Frontal cortex (tissue), 4 donors: ENCODE data around the gene CDK5. TPM values are rescaled to one million over a fixed set of nuclear protein-coding genes. Genes with fewer than 3 reads are reported as not detected.
A peak's percentile ranks its signal among the peaks of the same experiment; 100 is the strongest.
"Not testable (repeated sequence)": the region's sequence is repeated elsewhere in the genome, so short reads cannot be mapped to it uniquely, and the experiment has no call there.

Experiments used
- DNase-seq, 2 donors: peaks; one replicate each; pipeline ENCODE4 v3.0.0; 2012; ENCODE audit warnings: low spot score in 2 of 2
- FAIRE-seq: peaks from 2 replicates; lab custom pipeline; 2012; peaks lifted over from hg19 to GRCh38; lab: Jason Lieb, UNC
- total RNA-seq: library from RNA; depleted of rRNA; stranded (reverse); fragments of >200 nt; gene quantifications from one replicate; pipeline ENCODE4 v1.2.3, GENCODE V29; 2014
- donor health status: control.
- donor health status: control.
- donor health status: control.

CDK5 gene
- total RNA-seq, 1 donor from 2014 or later: 47.7 TPM

GRCh38 chr7:151020231-151020630 lies 37.5 kb downstream of the CDK5 start:
- FAIRE-seq (no peak), DNase-seq (no peak)

- no peak for DNase-seq
- no peak for FAIRE-seq
These were observed 38.6 kb downstream of the CDK5 start for GRCh38 chr7:151019130-151019447.

GRCh38 chr7:151018421-151019129 lies 39.1 kb downstream of the CDK5 start:
- FAIRE-seq (no peak), DNase-seq (no peak)

- DNase-seq (peak; percentile 66 to 75), FAIRE-seq (no peak)
These were observed 39.7 kb downstream of the CDK5 start for GRCh38 chr7:151017953-151018420.

GRCh38 chr7:151017370-151017952 lies 40.2 kb downstream of the CDK5 start:
- FAIRE-seq (no peak), DNase-seq (no peak)

- no peak for FAIRE-seq
These were observed 40.8 kb downstream of the CDK5 start for GRCh38 chr7:151016942-151017341.

GRCh38 chr7:151016505-151016904 lies 41.2 kb downstream of the CDK5 start:
- DNase-seq (no peak), FAIRE-seq (no peak)

More at GRCh38 chr7:151016942-151017341, 40.8 kb downstream of the CDK5 start:
- DNase-seq: no peak

- DNase-seq (no peak), FAIRE-seq (no peak)
These were observed 41.7 kb downstream of the CDK5 start for GRCh38 chr7:151015967-151016366.

GRCh38 chr7:151014950-151015349 lies 42.7 kb downstream of the CDK5 start:
- no peak for FAIRE-seq

GRCh38 chr7:151013733-151014497 lies 43.8 kb downstream of the CDK5 start:
- DNase-seq (peak; percentile 78 to 86), FAIRE-seq (no peak)

More at GRCh38 chr7:151014950-151015349, 42.7 kb downstream of the CDK5 start:
- DNase-seq: no peak

GRCh38 chr7:151013356-151013732 lies 44.4 kb downstream of the CDK5 start:
- FAIRE-seq (no peak), DNase-seq (no peak)

GRCh38 chr7:151012911-151013347 lies 44.8 kb downstream of the CDK5 start:
- FAIRE-seq (no peak), DNase-seq (peak in 1 of 2 donors; percentile 62)

GRCh38 chr7:151012031-151012692 lies 45.5 kb downstream of the CDK5 start:
- DNase-seq (no peak), FAIRE-seq (no peak)

- not testable (repeated sequence) for FAIRE-seq, DNase-seq
These were observed 46.1 kb downstream of the CDK5 start for GRCh38 chr7:151011616-151012015.

GRCh38 chr7:151011097-151011409 lies 46.6 kb downstream of the CDK5 start:
- no peak for DNase-seq
- FAIRE-seq: no peak

- FAIRE-seq: no peak
- DNase-seq: no peak
These were observed 47.2 kb downstream of the CDK5 start for GRCh38 chr7:151010307-151011096.

- FAIRE-seq: no peak
These were observed 47.7 kb downstream of the CDK5 start for GRCh38 chr7:151010037-151010306.

GRCh38 chr7:151009327-151010036 lies 48.2 kb downstream of the CDK5 start:
- FAIRE-seq (no peak), DNase-seq (no peak)

More at GRCh38 chr7:151010037-151010306, 47.7 kb downstream of the CDK5 start:
- DNase-seq: no peak
